Activated CD4-positive, alpha-beta T cell treated with anti-CD3 and anti-CD28 coated beads, Interleukin-2, amount 50 U/mL, for 48 hours (primary cell): ENCODE measurements around the gene COQ3.
A peak's percentile ranks its signal among the peaks of the same experiment; 100 is the strongest.
"Not testable (repeated sequence)": the region's sequence is repeated elsewhere in the genome, so short reads cannot be mapped to it uniquely, and the experiment has no call there.

Experiments
- DNase-seq, 2 experiments: peaks; one replicate each; pipeline ENCODE4 v3.0.0-alpha.2; 2020

COQ3 gene

GRCh38 chr6:99378636-99379035, 15.4 kb downstream of the COQ3 start:
- no peak for DNase-seq

GRCh38 chr6:99369533-99369932, 24.5 kb downstream of the COQ3 start:
- no peak for DNase-seq

DNA sequence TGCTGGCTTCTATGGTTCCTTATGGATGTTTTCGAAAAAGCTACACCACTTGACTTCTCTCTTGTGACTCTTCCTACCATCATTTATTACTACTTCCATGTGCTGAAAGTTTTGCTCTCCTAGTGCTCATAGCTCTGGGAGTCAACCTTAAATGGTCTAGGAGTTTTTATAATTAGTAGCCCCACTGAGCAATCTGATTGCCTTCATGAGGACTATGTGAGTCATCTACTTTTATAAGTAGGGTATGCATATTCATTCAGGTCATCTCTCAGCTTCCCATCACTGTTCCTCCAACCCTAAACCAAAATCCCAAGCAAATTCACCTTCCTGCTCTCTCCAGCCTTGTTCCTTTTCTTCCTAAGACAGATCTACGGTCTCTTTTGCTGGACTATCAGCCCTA, 27.1 kb downstream of the COQ3 start:
- DNase-seq: no peak

DNA sequence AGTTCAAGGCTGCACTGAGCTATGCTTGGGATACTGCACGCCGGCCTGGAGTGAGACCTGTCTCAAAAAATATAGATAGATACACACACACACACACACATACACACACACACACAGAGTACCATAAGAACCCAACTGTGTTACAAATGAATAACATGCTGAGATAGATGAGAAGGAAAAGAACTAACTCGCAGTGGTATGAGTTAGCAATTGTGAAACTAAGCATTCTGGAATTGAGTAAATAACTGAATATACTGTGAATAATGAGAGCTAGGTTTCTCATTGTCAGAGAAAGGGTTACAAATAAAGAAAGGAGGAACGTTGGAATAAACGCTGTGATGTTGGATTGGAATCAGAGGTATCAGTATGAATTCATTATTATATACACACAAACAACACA, 30.0 kb downstream of the COQ3 start:
- no peak for DNase-seq

GRCh38 chr6:99362678-99363268, 31.2 kb downstream of the COQ3 start:
- no peak for DNase-seq

DNA sequence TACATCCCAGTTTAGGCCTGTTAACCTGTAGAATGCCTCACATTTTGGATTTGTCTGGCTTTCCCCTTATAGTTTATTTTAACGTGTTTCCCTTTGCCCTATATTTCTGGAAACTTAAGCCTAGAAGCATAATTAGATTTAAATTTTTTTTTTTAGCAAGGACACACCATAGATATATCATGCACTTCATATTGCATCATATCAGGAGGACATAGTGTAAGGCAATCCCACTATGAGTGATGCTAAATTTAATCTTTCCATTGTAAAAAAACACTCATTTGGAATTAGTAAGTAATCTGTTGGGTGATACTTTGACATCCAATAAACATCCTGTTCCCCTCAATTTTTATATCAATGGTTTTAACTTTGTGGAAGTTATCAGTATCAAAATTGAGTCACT, 34.2 kb downstream of the COQ3 start:
- DNase-seq: no peak

- DNase-seq: no peak
Measured at GRCh38 chr6:99356641-99357040, 37.4 kb downstream of the COQ3 start.

DNA sequence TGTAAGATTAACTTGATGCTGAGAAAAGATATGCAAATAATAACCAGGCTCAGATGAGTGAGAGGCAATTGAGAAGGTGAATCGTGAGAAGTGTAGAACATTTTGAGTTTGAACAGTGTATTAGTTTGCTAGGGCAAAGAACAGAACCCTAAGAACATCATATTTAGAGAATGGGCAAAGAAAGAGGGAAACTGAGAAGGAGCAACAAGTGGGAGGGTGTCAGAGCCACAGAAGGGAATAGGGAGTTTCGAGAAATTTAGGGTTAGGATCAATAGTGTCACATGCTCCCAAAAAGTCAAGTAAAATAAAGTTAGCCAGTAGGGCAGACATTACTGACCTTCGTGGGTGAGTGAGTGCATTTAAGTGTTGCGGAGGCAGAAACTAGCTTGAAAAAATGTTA, 39.0 kb downstream of the COQ3 start:
- no peak for DNase-seq

DNA sequence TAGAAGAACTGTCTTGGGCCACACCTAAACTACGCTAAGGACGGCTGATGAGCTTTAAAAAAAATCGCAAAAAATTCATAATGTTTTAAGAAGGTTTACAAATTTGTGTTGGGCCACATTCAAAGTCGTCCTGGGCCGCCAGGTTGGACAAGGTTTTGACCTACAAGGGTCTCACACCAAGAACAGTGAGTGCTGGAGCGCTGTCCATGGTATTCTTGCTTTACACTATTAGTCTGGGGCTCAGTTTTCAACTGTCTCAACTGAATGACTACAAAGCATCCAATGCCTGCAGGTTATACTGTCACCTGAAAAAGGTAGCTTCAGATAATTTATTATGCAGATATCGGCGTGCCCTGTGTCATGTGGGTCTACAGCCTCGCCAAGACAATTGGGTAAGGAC, 40.9 kb downstream of the COQ3 start:
- no peak for DNase-seq

- no peak for DNase-seq
Measured at GRCh38 chr6:99350573-99350972, 43.4 kb downstream of the COQ3 start.

- peak; percentile 17 to 18 for DNase-seq
Measured at GRCh38 chr6:99349171-99350141, 44.5 kb downstream of the COQ3 start, which contains the start of gene FAXC. Gene FAXC, minus strand, starts transcription at chr6:99349674. Its CDS starts 302 bp downstream, at chr6:99349372.

GRCh38 chr6:99348288-99349170, 45.5 kb downstream of the COQ3 start:
- no peak for DNase-seq

- no peak for DNase-seq
Measured at GRCh38 chr6:99347804-99348203, 46.2 kb downstream of the COQ3 start.

DNA sequence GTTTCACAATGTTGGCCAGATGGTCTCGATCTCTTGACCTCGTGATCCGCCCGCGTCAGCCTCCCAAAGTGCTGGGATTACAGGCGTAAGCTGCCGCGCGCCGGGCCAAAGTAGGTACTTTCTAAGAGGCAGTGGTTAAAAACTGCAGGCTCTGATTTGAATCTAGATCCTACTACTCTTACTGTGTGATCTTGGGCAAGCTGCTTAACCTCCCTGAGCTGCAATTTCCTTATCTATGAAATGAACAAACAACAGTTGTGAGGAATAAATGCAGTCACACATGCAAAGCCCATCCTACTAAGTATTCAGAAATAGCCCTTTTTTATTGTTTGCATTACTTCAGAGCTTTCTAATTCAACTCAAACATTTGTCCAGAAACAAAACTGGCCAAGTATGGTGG, 47.4 kb downstream of the COQ3 start:
- no peak for DNase-seq

DNA sequence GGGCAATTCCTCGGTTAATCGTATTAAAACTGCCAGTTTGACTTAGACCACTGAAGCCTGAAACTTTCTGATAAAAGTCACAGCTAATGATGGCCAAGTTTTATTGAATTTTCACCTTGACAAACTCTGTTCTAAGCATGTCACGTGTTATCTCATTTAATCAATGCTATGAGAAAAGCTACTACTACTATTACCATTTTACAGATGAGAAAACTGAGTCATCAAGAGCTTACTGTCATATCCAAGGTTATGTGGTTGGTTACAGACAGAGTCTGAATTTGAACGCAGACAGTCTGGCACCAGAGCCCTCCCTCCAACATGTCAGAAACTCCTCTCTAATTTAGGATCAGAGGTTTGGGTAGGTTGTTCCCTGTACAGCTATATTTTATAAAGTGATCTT, 48.8 kb downstream of the COQ3 start:
- no peak for DNase-seq

DNA sequence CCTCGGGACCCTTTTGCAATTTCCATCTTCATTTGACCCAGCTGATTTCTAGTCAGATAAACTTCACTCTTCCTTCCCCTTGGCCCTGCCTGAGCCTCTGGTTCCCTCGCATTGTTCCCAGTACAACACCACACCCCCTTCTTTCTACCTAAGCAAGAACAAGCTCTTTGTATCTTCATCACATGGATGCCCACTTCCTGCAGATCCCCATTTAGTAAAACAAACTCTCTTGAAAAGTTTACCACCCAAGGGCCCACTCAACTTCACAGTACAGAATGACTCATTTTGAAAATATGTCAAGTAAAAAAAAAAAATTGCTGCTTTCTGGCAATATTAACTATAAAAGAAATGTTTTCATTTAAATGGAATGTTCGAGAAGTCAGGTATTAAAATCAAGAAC, 49.7 kb downstream of the COQ3 start:
- no peak for DNase-seq

DNA sequence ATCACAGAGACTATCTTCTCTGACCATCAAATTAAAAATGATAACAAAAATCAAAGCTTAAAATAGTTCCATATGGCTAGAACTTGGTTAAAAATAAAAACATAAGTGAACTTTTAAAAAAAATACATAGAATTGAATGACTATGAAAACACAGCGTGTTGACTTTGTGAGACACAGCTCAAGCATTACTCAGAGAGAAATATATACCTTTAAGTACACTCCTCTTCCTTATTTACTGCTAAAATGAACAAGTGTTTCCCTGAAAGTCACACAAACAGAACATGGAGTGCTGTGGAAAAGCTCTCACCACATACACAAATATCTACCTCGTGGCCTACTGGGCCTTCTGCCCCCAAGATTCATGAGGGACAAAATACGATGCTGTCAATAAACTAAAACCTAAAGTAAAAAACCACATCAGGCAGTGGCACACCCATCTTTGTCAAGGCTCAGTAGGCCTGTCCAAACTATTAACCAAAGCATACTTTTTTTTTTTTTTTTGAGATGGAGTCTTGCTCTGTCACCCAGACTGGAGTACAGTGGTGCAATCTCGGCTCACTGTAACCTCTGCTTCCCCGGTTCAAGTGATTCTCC, 52.0 kb downstream of the COQ3 start:
- no peak for DNase-seq

- no peak for DNase-seq
Measured at GRCh38 chr6:99338188-99338587, 55.8 kb downstream of the COQ3 start.

DNA sequence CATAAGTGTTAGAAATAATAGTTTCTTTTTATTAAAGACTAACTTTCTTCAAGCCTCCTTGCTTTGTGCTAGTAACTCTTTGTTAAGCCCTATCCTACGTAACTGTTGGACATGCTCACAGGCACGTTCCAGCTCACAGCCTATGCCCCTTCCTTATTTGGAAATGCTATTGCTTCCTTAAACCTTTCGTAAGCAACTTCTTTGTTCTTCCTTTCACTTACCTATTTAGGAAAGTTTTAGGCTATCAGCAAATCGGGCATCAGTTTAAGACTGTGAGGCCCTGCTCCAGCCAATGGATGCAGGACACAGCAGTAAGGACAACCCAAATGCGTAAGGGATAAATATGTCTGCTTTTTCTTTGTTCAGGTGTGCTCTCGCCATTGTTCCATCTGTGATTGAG, 58.7 kb downstream of the COQ3 start:
- not testable (repeated sequence) for DNase-seq

- DNase-seq: peak in 1 of 2 experiments; percentile 19
Measured at GRCh38 chr6:99334526-99335127, 59.4 kb downstream of the COQ3 start.

DNA sequence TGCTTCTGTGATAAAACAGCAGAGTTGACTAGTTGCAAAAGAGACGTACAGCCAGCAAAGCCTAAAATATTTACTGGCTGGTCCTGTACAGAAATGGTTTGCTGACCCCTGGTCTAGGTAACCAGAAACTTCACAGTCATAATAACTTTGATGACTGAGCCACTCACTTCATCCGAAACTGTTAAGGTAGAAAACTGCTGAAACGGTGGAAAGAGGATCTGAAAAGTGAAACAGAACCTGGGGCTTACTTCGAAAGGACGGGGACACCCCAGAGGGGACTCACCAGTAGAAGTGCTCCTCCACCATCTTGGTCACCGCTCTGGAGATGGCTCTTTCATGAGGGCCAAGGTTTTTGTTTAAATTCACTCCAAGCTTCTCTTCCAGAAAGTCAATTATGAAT, 60.9 kb downstream of the COQ3 start:
- DNase-seq: no peak

DNA sequence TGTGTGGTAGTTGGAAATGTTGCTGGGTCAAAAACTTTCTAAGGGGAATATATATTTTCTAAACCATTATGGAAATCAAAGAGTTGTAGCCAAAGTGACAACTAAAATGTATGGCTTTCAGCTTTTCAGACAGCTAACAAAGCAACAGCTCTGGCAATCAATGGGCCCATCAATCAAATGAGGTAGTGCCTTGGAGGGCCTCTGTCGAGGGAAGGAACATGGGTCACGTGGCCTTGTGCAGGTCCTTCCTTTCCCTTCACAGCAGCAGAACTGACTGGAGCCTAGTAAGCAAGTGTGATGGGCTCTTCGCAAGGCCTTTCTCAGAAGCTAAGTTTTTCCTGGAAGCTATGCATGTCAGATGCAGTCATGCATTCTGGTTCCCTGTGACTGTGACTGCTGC, 62.5 kb downstream of the COQ3 start:
- DNase-seq: no peak
